Activated T-helper 1 cell treated with anti-CD3 and anti-CD28 coated beads, Interleukin-12 subunit alpha, Interleukin-12 subunit beta, Interleukin-2, Interleukin-4 antibody, amounts not matched to agents 30 ng/mL and 10 ng/mL and 1 ng/mL, durations not matched to agents 14 hours and 24 hours and 36 hours (primary cell): ENCODE data around the gene SLC35B3. TPM values are rescaled to one million over a fixed set of nuclear protein-coding genes. Genes with fewer than 3 reads are reported as not detected.

Experiments used
- DNase-seq: peaks from one replicate; pipeline ENCODE4 v3.0.0; 2021; ENCODE audit warnings: low spot score
- H3K27ac Mint-ChIP-seq: one replicate; pipeline ENCODE4 v1.8.0; 2021; ENCODE audit warnings: mild to moderate bottlenecking, mixed read lengths
- H3K27me3 Mint-ChIP-seq: one replicate; pipeline ENCODE4 v1.8.0; 2022; ENCODE audit warnings: mild to moderate bottlenecking, moderate library complexity, mixed read lengths; ENCODE audit not compliant: insufficient read depth
- H3K36me3 Mint-ChIP-seq: one replicate; pipeline ENCODE4 v1.8.0; 2021; ENCODE audit warnings: low read depth, mixed read lengths
- H3K4me1 Mint-ChIP-seq: one replicate; pipeline ENCODE4 v1.8.0; 2021; ENCODE audit warnings: low read depth, mixed read lengths
- H3K4me3 Mint-ChIP-seq: one replicate; pipeline ENCODE4 v1.8.0; 2021; ENCODE audit warnings: mild to moderate bottlenecking, moderate library complexity, mixed read lengths
- H3K9me3 Mint-ChIP-seq: one replicate; pipeline ENCODE4 v1.8.0; 2021; ENCODE audit warnings: mixed read lengths
- intact Hi-C: fragments of 100-400 bp; cut with micrococcal nuclease; formaldehyde crosslinking; loops from one replicate; pipeline ENCODE4 v1.15.1; 2024
- total RNA-seq: library from RNA; stranded (reverse); gene quantifications from 2 replicates; pipeline ENCODE4 v1.2.3, GENCODE V29; 2022

Gene SLC35B3
- total RNA-seq, 1 donor from 2014 or later: 6.4 TPM

GRCh38 chr6:8392569-8392968 is 42.8 kb downstream of the SLC35B3 start:
- peaks cover 2% of the 10 kb centered on the region for H3K27me3 Mint-ChIP-seq
- intact Hi-C loops: no loop called here
- no peak for DNase-seq
- H3K27ac Mint-ChIP-seq: no peak overlapping the region
- no peaks in the 10 kb centered on the region for H3K36me3 Mint-ChIP-seq
- H3K4me3 Mint-ChIP-seq: no peak overlapping the region
- no peaks in the 10 kb centered on the region for H3K9me3 Mint-ChIP-seq
- H3K4me1 Mint-ChIP-seq: peaks cover 13% of the 10 kb centered on the region

DNA sequence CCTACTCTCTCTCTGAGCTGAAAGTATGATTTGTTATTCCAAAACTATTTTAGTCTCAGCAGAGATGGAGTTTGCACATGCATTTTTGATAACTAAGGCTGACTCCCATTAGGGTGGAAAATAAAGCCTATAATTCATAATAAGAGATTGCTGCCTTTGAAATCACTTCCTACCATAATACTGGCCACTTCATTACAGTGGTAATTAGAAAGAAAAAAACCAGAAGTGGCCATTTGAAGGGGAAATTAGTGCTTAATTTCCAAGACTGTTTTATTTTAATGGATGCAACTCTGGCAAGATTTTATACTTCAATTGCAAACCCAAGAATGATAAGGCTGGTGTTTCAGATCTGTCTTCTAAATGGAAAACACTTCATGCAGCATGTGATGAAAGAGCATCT is 43.4 kb downstream of the SLC35B3 start:
- DNase-seq: no peak
- intact Hi-C loops: no loop called here
- Mint-ChIP-seq H3K9me3 (no peaks in the 10 kb centered on the region), H3K4me3 (no peak overlapping the region), H3K27me3 (peaks cover under 1% of the 10 kb centered on the region), H3K36me3 (no peaks in the 10 kb centered on the region), H3K4me1 (peaks cover 13% of the 10 kb centered on the region), H3K27ac (no peak overlapping the region)

DNA sequence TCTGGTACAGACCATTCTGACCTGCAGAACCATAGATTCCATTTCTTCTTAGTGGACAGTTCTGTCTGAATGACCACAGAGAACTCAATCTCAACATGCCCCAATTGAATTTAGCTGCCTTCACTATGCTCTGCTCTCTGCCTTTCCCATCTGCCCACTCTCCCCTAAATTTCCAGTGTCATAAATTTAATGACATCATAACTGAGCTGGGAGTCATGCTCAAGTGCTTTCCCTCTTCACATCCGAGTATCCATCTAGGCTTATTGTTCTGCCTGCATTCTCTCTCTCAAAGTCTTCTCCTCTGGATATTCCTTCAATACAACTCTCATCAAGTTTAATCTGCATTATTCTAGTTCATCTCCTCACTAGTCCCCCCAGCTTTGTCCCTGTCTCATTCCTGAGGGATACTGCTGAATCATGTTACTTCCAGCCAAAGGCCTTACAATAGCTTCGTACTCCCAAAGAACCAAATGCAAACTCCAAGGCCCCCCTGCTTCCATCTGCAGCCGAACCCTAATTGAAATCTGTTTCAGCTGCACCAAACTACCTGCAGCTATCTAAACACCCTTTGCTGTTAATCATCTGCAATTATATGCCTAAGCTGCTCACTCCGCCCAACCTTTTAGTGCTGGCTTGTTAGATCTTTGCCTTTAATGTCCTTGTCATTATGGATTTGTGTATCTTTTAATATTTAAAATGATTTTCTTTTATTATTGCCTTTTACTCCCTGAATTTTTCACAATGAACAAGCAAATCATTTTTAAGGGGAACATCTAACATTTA is 46.1 kb downstream of the SLC35B3 start:
- H3K9me3 Mint-ChIP-seq: no peaks in the 10 kb centered on the region
- H3K27ac Mint-ChIP-seq: no peak overlapping the region
- no peaks in the 10 kb centered on the region for H3K36me3 Mint-ChIP-seq

DNA sequence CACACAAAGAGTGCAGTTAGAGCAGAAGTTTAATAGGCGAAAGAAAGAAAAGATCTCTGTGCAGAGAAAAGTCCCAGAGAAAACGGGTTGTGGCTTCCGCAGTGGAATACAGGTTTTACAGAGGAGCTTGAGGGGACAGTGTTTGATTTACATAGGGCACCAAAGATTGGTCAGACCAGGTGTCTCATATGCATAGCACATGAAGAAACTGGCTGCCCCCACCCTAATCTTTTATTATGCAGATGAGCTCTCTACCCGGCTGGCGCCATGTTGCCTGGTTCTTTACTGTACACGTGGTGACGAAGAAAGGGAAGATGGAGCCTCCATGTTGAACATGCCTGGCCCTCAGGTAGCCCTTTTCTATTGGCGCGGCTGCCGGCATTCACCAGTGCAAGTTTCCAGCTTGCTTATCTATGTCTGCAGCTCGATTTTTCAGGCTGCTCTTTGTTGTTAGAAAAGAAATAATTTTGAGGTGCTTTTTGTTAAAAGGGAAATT is 47.4 kb downstream of the SLC35B3 start:
- intact Hi-C loops: no loop called here
- H3K27ac Mint-ChIP-seq: no peak overlapping the region

More for the DNA sequence above, 46.1 kb downstream of the SLC35B3 start:
- intact Hi-C loops: no loop called here
- DNase-seq: no peak
- Mint-ChIP-seq H3K4me1 (peaks cover 13% of the 10 kb centered on the region), H3K27me3 (no peaks in the 10 kb centered on the region), H3K4me3 (no peak overlapping the region)

GRCh38 chr6:8383584-8383983 is 51.8 kb downstream of the SLC35B3 start:
- intact Hi-C loops: no loop called here
- Mint-ChIP-seq H3K9me3 (no peaks in the 10 kb centered on the region), H3K27me3 (peaks cover 3% of the 10 kb centered on the region), H3K36me3 (no peaks in the 10 kb centered on the region), H3K27ac (no peak overlapping the region), H3K4me3 (no peak overlapping the region), H3K4me1 (no peaks in the 10 kb centered on the region)
- DNase-seq: no peak

More for the DNA sequence above, 47.4 kb downstream of the SLC35B3 start:
- no peak overlapping the region for H3K4me3 Mint-ChIP-seq
- no peaks in the 10 kb centered on the region for H3K27me3 Mint-ChIP-seq
- H3K36me3 Mint-ChIP-seq: no peaks in the 10 kb centered on the region
- no peak for DNase-seq
- peaks cover 13% of the 10 kb centered on the region for H3K4me1 Mint-ChIP-seq
- no peaks in the 10 kb centered on the region for H3K9me3 Mint-ChIP-seq

GRCh38 chr6:8382434-8382833 is 52.9 kb downstream of the SLC35B3 start:
- intact Hi-C loops: no loop called here
- no peaks in the 10 kb centered on the region for H3K36me3 Mint-ChIP-seq
- no peak for DNase-seq
- H3K27me3 Mint-ChIP-seq: peaks cover 3% of the 10 kb centered on the region
- no peak overlapping the region for H3K27ac Mint-ChIP-seq
- no peaks in the 10 kb centered on the region for H3K4me1 Mint-ChIP-seq
- no peaks in the 10 kb centered on the region for H3K9me3 Mint-ChIP-seq
- H3K4me3 Mint-ChIP-seq: no peak overlapping the region

DNA sequence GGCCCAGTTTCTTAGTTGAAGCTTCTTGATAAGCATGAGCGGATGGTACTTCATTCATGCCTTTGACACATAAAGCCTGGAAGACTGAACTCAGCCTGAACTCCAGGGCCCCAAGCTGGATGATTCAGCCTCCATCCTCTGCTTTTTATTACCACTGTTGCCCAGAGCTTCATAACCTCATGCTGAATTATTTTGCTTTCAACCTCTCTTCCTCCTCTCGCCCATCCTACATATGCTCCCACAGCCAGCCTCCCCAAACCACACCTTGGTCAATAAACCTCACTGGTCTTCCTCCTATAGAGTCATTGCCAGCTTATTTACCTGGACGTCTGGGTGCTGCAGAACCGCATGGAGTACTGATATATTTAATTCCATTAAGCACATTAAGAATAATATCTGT is 59.4 kb downstream of the SLC35B3 start:
- H3K4me3 Mint-ChIP-seq: no peak overlapping the region
- no peaks in the 10 kb centered on the region for H3K4me1 Mint-ChIP-seq
- H3K36me3 Mint-ChIP-seq: no peaks in the 10 kb centered on the region
- intact Hi-C loops: no loop called here
- peaks cover 5% of the 10 kb centered on the region for H3K27me3 Mint-ChIP-seq
- H3K9me3 Mint-ChIP-seq: no peaks in the 10 kb centered on the region
- no peak overlapping the region for H3K27ac Mint-ChIP-seq
- DNase-seq: no peak
